Measurements from ENCODE around the gene PRPF19. TPM values are rescaled to one million over a fixed set of nuclear protein-coding genes. Genes with fewer than 3 reads are reported as not detected.

Gene PRPF19
- total and polyA plus RNA-seq, 2 of the 13 experiments (the other 11 are each of a cell fraction or from before 2014, with no cell fraction given), result 27.4 to 91.1 TPM

GRCh38 chr11:60841797-60842667, 64.4 kb downstream of the PRPF19 start, which contains the start of gene CCDC86 (continued):
- TF ChIP-seq, protein P1, sequence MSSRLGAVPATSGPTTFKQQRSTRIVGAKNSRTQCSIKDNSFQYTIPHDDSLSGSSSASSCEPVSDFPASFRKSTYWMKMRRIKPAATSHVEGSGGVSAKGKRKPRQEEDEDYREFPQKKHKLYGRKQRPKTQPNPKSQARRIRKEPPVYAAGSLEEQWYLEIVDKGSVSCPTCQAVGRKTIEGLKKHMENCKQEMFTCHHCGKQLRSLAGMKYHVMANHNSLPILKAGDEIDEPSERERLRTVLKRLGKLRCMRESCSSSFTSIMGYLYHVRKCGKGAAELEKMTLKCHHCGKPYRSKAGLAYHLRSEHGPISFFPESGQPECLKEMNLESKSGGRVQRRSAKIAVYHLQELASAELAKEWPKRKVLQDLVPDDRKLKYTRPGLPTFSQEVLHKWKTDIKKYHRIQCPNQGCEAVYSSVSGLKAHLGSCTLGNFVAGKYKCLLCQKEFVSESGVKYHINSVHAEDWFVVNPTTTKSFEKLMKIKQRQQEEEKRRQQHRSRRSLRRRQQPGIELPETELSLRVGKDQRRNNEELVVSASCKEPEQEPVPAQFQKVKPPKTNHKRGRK (CRISPR knock-in tag; IDR thresholded peaks at IDR 0.05), result no peak
- TF ChIP-seq CHD2 (IDR thresholded peaks at IDR 0.05; ENCODE audit: low read depth, low read length) (peak; percentile 31; the same call in 1 of the 2 replicates), ZBED4 (CRISPR knock-in tag; IDR thresholded peaks at IDR 0.05; ENCODE audit: borderline replicate concordance) (0 out of 2 replicates have a peak, but pooled peaks have one; percentile 43), ZNF17 (CRISPR knock-in tag; IDR thresholded peaks at IDR 0.05) (no peak), ZNF660 (CRISPR knock-in tag; IDR thresholded peaks at IDR 0.05; ENCODE audit: borderline replicate concordance, low read depth) (no peak), CREB1 (IDR thresholded peaks at IDR 0.05) (peak; percentile 100), CREB1 (CRISPR knock-in tag; IDR thresholded peaks at IDR 0.05) (peak; percentile 100), ZC3H4 (CRISPR knock-in tag; IDR thresholded peaks at IDR 0.05; ENCODE audit: borderline replicate concordance) (no peak), THYN1 (CRISPR knock-in tag; IDR thresholded peaks at IDR 0.05; ENCODE audit: borderline replicate concordance, low read depth) (no peak), SAP130 (CRISPR knock-in tag; IDR thresholded peaks at IDR 0.05; ENCODE audit: low read depth) (peak; percentile 100), ELK4 (CRISPR knock-in tag; IDR thresholded peaks at IDR 0.05; ENCODE audit: borderline replicate concordance) (no peak), RFX3 (CRISPR knock-in tag; IDR thresholded peaks at IDR 0.05) (no peak), ZNF691 (CRISPR knock-in tag; IDR thresholded peaks at IDR 0.05; ENCODE audit: borderline replicate concordance, low read depth) (peak; percentile 78; the same call in 1 of the 2 replicates)
- TF ChIP-seq, protein P2, sequence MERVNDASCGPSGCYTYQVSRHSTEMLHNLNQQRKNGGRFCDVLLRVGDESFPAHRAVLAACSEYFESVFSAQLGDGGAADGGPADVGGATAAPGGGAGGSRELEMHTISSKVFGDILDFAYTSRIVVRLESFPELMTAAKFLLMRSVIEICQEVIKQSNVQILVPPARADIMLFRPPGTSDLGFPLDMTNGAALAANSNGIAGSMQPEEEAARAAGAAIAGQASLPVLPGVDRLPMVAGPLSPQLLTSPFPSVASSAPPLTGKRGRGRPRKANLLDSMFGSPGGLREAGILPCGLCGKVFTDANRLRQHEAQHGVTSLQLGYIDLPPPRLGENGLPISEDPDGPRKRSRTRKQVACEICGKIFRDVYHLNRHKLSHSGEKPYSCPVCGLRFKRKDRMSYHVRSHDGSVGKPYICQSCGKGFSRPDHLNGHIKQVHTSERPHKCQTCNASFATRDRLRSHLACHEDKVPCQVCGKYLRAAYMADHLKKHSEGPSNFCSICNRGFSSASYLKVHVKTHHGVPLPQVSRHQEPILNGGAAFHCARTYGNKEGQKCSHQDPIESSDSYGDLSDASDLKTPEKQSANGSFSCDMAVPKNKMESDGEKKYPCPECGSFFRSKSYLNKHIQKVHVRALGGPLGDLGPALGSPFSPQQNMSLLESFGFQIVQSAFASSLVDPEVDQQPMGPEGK (CRISPR knock-in tag; IDR thresholded peaks at IDR 0.05), result peak; percentile 97
- TF ChIP-seq, protein P3, sequence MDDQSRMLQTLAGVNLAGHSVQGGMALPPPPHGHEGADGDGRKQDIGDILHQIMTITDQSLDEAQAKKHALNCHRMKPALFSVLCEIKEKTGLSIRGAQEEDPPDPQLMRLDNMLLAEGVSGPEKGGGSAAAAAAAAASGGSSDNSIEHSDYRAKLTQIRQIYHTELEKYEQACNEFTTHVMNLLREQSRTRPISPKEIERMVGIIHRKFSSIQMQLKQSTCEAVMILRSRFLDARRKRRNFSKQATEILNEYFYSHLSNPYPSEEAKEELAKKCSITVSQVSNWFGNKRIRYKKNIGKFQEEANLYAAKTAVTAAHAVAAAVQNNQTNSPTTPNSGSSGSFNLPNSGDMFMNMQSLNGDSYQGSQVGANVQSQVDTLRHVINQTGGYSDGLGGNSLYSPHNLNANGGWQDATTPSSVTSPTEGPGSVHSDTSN (CRISPR knock-in tag; IDR thresholded peaks at IDR 0.05; ENCODE audit: borderline replicate concordance), result no peak

All from HepG2 (cell line).